GM18858 (cell line): Measurements from ENCODE around the gene FUT3.
"Not testable (repeated sequence)": the region's sequence is repeated elsewhere in the genome, so short reads cannot be mapped to it uniquely, and the experiment has no call there.

Source experiments
- ATAC-seq: cut with Tn5 transposase; IDR thresholded peaks from one replicate; pipeline ENCODE4 v1.9.1; 2021; ENCODE audit not compliant: unreplicated experiment

FUT3 gene

DNA sequence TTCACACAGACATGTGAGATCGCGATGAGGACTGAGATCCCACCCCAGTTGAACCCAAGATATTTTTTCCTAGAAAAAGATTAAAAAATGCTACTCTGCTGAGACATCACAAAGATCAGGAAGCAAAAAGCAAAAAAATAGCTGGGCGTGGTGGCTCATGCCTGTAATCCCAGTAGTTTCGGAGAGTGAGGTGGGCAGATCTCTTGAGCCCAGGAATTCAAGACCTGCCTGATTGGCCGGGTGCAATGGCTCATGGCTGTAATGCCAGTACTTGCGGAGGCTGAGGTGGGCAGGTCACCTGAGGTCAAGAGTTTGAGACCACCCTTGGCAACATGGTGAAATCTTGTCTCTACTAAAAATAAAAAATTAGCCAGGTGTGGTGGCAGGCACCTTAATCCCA is 1.1 kb downstream of the FUT3 start:
- ATAC-seq: no peak

DNA sequence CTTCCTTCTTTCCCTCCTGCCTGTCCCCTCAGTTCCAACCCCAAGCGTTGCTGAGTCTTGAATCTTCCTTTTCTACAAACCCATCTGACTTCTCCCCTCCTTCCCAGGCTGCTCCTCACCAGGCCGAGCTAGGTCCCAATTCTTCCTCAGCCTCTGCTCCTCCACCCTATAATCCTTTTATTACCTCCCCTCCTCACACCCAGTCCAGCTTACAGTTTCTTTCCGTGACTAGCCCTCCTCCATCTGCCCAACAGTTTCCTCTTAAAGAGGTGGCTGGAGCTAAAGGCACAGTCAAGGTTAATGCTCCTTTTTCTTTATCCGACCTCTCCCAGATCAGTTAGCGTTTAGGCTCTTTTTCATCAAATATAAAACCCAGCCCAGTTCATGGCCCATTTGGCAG is 2.6 kb downstream of the FUT3 start:
- not testable (repeated sequence) for ATAC-seq

- not testable (repeated sequence) for ATAC-seq
Observed at GRCh38 chr19:5847846-5848245, 3.4 kb downstream of the FUT3 start.

GRCh38 chr19:5844456-5845433 is 6.5 kb downstream of the FUT3 start:
- no peak for ATAC-seq

- ATAC-seq: no peak
Observed at GRCh38 chr19:5843295-5843927, 7.8 kb downstream of the FUT3 start.

GRCh38 chr19:5841735-5842111 is 9.5 kb downstream of the FUT3 start:
- not testable (repeated sequence) for ATAC-seq

GRCh38 chr19:5839065-5840017 is 11.9 kb downstream of the FUT3 start, which contains the start of gene FUT6:
FUT6 (minus strand) TSS chr19:5839702; CDS start chr19:5832567, 7,135 bp downstream.
- no peak for ATAC-seq

- ATAC-seq: no peak
Observed at GRCh38 chr19:5838353-5839064, 12.7 kb downstream of the FUT3 start.

GRCh38 chr19:5837761-5838352 is 13.4 kb downstream of the FUT3 start:
- no peak for ATAC-seq

- ATAC-seq: no peak
Observed at GRCh38 chr19:5832527-5833216, 18.6 kb downstream of the FUT3 start.

DNA sequence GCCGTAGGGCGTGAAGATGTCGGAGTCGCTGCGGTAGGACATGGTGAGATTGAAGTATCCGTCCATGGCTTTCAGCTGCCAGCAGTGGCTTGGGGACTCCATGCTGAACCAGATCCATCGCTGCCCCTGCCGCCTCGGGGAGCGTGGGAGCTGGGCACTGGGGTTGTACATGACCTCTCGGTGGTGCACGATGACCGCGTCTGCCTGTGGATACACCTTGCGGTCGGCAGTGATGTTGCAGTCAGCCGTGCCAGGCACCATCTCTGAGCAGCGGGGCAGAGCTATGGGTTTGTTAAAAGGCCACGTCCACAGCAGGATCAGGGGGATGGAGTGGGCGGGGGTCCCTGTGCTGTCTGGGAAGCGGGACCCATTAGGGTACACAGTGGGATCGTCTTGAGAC is 19.2 kb downstream of the FUT3 start:
- ATAC-seq: no peak

DNA sequence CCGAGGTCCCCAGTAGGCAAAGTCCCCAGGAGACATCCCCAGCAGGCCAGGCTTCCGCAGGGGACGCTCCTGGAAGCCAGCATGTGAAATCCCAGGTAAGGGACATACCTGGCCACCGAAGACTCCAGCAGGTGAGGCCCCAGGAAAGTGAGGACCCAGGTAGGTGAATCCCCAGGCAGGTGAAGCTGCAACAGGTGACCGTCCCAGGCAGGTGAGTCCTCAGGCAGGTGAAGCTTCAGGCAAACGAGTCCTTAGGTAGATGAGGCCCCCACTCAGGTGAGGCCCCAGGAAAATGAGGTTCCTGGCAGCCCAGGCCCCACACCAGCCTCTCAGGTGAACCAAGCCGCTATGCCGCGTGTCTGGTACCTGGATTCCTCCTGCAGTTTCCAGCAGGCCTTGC is 20.1 kb downstream of the FUT3 start:
- no peak for ATAC-seq

DNA sequence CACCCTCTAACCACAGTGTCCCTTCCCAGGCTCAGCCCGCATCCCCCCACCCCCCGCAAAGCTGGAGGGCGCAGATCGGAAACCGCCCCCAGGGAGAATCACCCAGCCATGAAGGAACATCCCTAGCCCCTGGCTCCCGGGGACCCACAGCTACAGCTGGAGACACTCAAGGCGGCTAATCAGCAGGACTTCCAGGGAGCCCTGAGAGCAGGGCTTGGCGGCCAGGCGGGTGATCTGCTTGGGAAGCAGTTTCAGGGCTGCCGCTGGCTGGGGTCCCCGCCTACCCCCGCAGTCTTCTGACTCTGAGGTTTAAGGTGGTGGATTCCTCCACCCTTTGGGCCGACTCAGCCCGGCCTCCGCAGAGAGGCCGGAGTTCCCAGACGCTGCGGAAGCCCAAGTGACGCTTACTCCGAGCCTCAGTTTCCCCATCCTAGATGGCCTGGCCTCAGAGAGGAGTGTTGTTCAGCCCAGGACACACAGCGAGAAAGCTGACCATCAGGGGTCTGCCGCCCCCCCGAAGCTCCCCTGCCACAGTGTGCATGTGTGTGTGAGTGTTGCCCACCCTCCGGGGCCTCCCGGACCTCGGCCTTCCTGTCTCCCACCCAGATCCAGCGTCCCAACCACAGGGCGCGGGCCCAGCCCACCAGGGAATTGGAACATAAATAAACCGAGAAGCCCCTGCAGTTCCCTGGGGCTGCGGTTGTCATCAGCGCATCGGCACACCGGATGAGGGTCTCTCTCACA is 21.5 kb downstream of the FUT3 start:
- no peak for ATAC-seq

DNA sequence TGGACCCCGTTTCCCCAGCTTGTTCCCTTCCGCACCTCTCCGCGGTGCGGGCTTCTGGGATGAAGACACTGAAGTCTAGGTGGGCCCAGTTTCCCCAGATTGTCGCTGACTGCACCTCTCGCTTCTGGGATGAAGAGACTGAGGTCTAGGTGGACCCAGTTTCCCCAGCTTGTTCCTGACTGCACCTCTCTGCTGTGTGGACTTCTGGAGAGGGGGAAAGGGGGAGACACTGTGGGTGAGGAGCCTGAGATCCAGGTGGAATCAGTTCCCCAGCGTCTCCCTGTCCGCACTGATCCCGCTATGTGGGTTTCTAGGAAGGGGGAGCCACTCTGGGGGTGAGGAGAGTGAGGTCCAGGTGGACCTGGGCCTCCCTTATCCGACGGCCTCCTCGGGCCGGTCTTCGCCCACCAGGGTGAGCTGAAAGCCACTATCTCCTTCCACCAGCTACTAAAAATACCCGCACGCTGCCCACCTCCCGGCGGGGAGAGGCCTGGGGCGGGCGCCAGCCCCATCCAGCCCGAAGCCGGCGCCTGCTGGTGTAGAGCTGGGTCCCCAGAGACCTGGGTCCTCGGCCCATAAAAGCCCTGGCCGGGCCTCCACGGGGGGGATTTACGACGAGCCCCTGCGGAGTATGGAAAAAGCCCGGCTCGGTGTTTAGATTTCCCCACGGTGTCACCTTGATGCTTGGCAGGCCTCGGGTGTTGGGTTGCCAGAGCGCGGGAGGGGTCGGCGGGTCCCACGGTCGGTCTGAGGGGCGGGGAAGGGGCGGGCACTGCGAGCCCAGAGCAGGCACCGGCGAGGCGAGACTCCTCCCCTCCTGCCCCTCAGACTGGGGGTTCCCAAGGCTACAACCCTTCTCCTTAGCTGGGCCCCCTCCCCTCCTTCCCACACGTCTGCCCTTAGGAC is 22.3 kb downstream of the FUT3 start:
- no peak for ATAC-seq

DNA sequence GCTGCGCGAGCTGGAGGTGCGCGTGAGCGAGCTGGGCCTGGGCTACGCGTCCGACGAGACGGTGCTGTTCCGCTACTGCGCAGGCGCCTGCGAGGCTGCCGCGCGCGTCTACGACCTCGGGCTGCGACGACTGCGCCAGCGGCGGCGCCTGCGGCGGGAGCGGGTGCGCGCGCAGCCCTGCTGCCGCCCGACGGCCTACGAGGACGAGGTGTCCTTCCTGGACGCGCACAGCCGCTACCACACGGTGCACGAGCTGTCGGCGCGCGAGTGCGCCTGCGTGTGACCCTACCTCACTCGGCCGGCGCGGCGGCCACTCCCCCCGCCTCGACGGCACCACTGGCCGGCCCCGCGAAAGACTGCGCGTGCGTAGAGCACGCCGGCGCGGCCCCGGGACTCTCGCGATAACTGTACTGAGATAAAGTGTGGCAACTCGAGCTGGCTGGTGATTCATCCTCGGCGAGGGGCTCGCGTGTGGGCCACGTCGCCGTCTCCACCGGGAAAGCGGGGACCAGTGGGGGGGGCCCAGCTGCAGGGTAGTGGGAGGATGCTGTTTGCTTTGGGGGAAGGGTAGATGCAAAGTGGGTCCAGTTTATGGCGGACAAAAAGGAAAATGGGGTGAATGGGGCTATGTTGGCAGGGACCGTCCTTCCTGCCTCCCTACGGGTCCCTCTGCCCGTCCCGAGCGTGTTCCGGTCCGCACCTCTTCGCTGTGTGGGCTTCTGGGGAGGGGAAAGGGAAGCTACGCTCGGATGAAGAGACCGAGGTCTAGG is 23.2 kb downstream of the FUT3 start:
- peak; percentile 64 for ATAC-seq

GRCh38 chr19:5827342-5827890 is 23.8 kb downstream of the FUT3 start:
- ATAC-seq: no peak
